IPS-NIHi7 (cell line): ENCODE data around the gene POU2AF1.

Experiments used
- DNase-seq: peaks from one replicate; pipeline ENCODE4 v3.0.0; 2012; ENCODE audit warnings: mixed read lengths; ENCODE audit errors: extremely low spot score

Gene POU2AF1

GRCh38 chr11:111360150-111361043, 18.7 kb downstream of the POU2AF1 start:
- DNase-seq: no peak

DNA sequence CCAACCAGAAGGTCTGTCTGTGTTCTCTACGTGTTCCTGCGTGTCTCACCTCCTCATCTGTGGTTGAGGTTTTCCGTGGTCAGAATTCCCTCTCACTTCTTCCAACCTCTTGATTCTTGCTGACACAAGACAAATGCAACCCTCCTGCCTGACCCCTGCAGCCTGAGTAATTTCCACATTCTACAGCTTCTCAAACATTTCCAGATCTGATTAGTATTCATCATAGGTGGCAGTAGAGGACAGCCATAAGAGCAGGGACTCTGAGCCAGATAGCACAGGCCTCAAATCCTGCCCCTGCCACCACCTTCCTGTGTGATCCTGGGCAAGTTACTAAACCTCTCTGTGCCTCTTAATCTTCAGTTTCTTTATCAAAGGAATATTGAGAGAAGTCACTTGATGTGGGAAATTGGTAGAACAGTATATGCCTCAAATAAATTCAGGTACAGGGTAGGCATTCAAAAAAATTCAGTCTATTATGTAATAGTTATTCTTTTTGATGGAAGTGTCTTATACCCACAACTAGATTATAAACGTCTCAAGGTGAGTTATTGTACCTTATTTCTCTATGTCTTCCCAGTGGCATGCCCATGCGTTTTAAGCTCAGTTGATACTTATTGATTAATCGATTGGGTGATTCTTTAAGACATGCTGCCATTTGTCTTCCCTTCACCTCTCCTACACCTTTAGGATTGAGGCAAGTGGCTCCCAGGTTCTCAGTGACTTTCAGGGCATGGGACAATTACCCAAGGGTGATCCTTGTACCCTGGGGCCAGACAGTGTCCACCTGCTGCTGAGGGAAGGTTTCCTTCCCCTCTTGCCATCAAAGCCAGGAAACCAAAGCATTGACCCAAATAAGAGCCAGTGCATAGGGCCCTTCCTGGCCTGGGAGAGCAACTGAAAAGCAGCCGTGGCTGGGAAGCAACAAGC, 19.6 kb downstream of the POU2AF1 start:
- DNase-seq: no peak

DNA sequence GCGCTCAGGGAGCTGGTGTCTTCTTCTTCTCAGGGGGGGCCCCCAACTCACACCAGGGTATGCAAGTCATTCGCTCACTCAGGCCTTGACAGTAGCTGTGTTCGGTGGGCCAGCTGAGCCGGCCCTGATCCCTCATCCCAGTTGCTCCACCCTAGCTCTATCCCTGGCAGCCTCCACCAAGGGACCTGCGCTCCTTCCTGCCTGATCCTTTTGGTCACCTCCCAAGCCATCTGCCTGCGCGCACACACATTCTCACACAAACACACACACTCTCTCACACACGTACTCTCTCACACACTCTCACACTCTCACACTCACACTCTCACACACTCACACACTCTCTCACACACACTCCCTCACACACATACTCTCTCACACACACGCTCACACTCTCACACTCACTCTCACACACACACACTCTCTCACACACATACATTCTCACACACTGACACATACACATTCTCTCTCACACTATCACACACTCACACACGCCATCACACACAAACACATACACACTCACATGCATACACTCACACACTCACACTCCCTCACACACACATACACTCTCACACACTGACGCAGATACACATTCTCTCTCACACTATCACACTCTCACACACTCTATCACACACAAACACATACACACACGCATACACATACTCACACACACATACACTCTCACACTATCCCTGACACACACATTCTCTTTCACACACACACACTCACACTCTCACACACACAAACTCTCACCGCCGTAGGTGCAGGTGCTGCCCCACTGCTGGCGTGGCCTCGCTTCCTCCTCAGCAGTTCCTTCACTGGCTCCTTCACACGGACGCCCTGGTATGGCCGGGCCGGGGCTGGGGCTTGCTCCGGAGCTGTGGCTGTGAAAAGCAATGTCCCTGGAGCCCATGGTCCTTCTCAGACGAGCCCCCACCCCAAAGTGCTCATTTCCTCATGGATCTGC, 20.8 kb downstream of the POU2AF1 start:
- no peak for DNase-seq

DNA sequence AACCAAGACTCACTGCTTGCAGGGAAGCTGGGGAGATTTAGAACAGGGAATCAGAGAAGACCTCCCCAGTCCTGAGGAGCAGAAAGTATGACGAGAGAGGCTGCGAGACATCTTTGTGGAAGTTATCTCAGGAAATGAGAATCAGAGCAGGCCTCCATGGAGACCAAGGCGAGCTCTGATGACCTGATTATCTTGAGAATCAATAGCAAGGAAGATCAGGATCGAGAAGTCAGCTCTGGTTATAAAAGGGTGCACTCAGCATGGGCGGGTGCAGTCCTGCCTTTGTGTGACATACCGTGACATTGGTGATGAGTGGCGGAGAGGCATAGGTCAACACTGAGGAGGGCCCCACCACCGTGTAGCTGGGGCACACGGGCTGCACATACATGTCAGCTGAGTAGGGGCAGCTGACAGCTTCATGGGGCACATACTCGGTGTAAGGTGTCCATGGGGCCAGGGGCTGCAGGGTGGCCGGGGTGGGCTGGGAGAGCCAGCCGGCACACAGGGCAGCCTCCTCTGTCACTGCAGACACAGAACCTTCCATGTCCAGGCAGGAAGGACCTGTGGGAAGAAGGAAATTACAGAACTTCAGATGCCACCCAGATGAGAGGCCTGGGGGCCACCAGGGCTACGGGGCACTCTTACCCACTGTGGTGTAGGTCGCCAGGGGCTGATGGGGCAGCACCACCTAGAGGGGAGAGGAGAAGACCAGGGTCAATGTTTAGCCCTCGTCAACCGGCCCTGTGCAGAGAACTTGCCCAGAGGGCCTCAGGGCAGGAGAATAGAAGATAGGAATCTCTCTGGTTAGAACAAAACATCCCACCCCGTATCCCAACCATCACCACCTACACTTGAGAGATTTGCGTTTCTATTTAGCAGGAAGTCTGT, 21.7 kb downstream of the POU2AF1 start:
- peak; percentile 37 for DNase-seq

DNA sequence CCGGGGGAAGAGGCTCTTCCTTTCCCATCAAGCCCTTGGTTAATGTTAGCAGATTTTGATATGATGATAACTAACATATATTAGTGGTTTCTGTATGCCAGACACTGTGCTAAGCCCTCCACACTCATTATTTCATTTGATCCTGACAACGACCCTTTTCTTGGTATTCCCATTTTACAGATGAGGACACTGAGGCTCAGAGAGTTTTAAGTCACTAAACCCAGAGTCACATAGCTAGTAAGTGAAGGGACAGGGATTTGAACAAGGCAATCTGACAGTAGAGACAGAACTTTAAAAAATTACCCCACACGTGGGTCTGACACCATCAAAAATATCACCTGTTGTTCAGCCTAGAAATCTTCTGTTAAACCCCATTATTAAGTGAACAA, 22.4 kb downstream of the POU2AF1 start:
- DNase-seq: no peak

GRCh38 chr11:111355956-111356659, 23.0 kb downstream of the POU2AF1 start:
- DNase-seq: no peak

DNA sequence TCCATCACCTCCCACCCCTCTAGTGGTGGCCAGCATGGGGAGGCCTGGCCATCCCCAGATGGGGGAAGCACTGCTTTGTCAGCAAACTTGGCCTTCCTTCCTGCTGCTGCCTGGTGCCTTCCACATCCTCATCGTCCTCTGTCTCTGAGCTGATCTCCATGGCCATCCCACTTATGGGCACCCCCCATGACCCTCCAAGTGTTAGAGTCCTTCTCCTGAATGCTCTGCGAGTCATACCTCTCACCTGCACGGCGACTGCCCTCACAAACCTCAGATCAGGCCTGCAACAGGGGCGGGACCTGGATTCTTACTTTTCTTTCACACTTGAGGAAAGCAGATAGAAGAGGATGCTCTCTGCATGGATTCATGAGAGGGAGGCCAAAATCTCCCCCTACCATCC, 24.0 kb downstream of the POU2AF1 start:
- DNase-seq: no peak

DNA sequence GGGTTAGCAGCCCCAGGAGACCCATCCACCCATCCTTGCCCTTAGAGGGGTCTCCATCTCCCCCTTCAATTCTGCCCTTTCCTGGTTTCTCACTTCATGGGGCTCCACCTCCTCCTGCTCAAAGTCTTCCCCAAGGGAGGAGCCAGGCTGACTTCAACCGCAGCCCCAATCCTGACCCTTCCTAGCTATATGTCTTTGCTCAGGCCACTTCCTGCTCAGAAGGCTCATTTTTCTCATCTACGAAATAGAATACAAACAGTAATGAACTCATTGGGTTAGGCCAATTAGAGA, 24.5 kb downstream of the POU2AF1 start:
- no peak for DNase-seq

DNA sequence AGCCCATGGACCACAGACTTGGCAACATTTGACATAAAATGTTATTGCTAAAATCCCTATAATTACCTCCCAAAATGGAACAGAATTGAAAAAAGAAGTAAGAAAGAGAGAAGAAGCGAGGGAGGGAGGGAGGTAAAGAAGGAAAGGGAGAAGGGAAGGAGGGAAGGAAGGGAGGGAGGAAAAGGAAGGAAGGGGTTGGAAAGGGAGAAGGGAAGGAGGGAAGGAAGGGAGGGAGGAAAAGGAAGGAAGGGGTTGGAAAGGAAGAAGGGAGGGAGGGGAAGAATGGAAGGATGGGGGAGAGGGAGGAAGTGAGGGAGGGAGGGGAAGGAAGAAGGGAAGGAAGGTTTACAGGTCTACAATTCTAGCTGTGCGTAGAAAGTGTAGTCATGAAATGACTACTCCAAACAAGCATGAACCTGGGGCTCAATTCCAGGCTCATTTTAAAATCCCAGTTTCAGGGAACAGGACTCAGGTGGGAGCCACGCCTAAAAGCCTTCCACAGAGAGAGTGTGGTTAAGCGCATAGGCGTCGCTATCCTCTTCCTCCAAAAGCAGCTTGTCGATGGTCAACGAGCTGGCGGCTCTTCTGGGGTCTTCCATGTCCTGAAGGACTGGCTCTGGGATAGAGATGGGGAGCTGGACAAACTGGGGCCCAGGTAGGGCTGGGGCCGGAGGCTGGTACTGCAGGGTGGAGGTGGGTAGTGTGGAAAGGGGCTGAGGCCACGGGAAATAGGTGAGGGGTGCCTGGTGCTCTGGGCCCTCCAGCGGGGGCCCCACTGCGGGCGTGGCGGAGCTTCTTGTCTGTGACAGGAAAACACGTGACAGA, 25.1 kb downstream of the POU2AF1 start:
- DNase-seq: no peak

- no peak for DNase-seq
Observed at GRCh38 chr11:111352935-111353710, 26.0 kb downstream of the POU2AF1 start.

GRCh38 chr11:111352231-111352746, 26.8 kb downstream of the POU2AF1 start:
- no peak for DNase-seq

- no peak for DNase-seq
Observed at GRCh38 chr11:111351374-111352055, 27.6 kb downstream of the POU2AF1 start.

GRCh38 chr11:111350811-111351210, 28.3 kb downstream of the POU2AF1 start:
- DNase-seq: no peak

GRCh38 chr11:111349191-111349695, 29.8 kb downstream of the POU2AF1 start:
- DNase-seq: no peak

DNA sequence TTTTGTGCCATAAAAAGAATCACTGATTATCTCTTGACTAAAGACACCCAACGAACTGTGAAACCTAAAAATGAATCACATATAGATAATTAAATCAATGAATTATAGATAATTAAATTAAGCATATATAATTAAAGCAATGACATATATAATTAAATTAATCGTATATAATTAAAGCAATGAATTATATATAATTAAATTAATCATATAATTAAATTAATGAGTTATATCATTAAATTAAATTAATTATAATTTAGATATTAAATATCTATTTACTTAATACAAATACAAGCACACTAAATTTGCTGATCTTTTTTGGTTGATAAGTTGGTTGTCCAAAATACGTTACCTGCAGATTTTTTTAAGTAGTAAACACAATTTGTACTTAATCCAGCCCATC, 30.9 kb downstream of the POU2AF1 start:
- DNase-seq: no peak

DNA sequence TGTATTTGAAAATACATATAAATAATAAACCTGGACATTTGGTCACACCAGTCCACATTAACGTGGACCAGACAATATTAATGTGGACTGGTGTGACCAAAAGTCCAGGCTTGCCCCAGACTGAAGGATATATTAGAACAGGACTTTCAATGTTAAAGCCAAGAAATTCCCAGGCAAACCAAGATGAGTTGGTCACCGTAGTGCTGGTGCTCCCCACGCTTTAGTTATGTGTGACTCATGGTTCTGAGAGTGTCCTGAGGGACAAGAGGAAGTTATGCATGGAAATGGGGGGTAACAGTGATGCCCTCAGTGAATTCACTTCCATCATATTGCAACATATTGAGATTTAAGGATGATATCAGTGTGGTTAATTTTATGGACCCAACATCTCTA, 31.4 kb downstream of the POU2AF1 start:
- DNase-seq: no peak

DNA sequence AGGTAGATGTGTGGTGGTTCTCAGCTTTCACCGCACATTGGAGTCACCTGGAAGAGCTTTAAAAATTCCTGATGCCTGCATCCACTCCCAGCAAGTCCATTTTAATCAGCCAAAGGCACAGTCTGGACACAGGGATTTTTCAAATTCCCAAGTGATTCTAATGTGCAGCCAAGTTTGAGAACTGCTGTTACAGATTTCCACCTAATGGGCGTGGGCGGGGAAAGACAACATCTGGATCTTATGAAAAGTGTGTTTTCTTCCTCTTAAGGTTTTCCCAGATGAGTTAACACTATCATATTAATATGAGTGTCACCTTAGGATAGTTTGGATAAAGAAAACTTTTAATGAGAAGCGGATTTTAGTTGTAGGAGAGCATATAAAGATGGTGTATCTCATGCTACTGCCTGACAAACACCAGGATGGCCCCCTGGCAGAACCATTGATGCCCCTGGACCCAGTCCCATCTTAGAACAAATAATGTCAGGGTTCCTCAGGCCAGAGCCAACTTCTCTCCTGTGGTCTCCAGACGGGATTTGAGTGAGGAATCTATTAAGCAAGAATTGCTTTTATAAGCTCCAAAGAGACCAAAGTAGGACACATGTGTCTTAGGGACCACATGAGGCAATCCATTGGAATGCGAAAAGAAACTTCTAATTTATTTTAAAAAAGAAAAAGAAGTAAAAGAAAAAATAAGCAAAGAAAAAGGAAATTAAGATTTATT, 31.9 kb downstream of the POU2AF1 start:
- DNase-seq: no peak
